Left hindlimb (tissue), 1 donor: Measurements from ENCODE around the gene CUX1.
"Not testable (repeated sequence)": the region's sequence is repeated elsewhere in the genome, so short reads cannot be mapped to it uniquely, and the experiment has no call there.

Source experiments
- DNase-seq: peaks from one replicate; pipeline ENCODE4 v3.0.0-alpha.2; 2018

CUX1 gene

GRCh38 chr7:101990811-101991418, 173.5 kb downstream of the CUX1 start:
- no peak for DNase-seq

- DNase-seq, result no peak
These were observed 174.4 kb downstream of the CUX1 start for GRCh38 chr7:101991860-101992259.

GRCh38 chr7:101993311-101993710, 175.9 kb downstream of the CUX1 start:
- DNase-seq, result no peak

GRCh38 chr7:101995121-101995520, 177.7 kb downstream of the CUX1 start:
- DNase-seq, result no peak

GRCh38 chr7:101996131-101996691, 178.8 kb downstream of the CUX1 start:
- DNase-seq, result no peak

DNA sequence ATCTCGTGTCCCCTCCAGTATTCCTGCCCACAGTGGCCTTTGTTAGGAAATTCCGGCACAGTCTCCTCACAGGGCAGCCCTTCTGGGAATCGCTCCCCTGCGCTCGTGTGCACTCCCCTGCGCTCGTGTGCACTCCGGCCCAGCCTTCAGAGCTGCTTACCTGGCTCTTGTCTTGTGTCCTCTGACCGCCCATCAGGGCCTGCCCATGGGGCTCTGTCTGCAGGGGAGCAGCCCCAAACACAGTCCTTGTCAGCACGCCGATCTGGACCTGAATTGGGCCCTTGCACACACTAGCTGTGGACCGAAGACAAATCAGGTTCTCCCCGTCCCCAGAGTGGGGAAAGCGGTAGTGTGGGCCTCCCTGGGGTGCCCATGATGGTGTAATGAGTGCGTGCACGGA, 179.4 kb downstream of the CUX1 start:
- no peak for DNase-seq

GRCh38 chr7:101998029-101998905, 180.8 kb downstream of the CUX1 start:
- DNase-seq, result no peak

DNA sequence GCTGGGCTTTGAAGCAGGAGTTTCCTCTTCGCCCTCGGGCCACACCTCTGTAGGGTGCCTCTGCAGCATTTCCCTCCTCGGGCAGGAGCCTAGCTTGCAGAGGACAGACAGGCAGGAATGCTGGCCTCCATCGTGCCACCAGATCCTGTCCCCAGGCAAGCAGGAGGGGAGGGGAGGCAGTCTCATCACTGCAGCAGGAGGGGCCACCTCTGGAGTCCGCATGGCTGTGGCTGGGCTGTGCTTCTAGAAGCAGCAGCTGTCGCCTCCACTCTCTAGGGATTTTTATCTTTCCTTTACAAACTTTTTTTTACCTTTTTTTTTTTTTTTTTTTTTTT, 181.4 kb downstream of the CUX1 start:
- no peak for DNase-seq

DNA sequence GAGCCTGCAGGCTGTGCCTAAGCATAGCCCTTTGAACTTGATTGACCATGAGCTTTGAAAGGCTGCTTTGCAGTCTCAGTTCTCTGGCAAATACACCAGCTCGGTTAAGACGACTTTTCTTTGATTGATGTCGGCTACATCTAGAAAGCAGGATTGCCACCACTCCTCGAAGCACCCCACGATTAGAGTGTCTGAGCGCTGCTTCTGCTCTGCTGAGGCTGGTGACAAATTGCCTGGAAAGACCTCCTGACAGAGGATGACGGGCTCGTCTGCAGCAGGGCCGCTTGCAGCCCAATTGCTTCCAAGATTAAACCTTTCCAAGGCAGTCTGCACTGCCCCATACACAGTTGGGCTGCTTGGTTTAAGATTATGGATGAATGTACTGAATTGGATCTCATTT, 182.0 kb downstream of the CUX1 start:
- DNase-seq, result no peak

DNA sequence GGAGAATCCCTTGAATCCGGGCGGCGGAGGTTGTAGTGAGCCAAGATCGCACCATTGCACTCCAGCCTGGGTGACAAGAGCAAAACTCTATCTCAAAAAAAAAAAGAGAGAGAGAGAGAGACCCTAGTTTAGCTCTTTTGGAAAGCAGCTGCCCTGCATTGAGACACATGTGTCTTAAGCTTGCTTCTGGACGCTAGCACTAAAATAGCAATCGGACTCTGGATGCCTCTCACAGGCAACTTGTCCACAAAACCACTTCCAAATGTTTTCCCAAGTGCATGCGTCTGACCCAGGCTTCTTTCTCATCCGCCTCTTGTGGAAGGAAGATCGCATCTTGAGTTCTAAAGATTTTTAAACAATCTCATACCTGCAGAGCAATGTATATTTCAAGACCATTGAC, 182.7 kb downstream of the CUX1 start:
- no peak for DNase-seq

DNA sequence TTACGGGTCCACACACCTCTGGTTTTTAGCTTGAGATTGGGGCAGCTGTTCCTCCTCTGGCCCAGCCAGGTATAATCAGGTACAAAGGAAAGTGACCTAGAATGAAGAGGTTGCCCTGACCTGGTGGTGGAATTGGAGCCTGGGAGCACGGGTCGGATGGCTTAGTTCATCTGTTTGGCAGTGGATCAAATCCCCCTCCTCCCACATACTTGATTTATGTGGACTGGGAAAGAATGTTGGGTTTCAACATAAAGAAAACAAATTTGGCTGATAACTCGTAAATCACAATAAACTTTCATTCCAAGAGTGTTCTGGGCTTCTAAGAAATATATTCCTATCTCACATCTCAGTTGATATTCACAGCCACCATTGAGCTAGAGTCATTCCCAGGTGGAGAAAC, 186.8 kb downstream of the CUX1 start:
- no peak for DNase-seq

- no peak for DNase-seq
These were observed 187.4 kb downstream of the CUX1 start for GRCh38 chr7:102004848-102005247.

DNA sequence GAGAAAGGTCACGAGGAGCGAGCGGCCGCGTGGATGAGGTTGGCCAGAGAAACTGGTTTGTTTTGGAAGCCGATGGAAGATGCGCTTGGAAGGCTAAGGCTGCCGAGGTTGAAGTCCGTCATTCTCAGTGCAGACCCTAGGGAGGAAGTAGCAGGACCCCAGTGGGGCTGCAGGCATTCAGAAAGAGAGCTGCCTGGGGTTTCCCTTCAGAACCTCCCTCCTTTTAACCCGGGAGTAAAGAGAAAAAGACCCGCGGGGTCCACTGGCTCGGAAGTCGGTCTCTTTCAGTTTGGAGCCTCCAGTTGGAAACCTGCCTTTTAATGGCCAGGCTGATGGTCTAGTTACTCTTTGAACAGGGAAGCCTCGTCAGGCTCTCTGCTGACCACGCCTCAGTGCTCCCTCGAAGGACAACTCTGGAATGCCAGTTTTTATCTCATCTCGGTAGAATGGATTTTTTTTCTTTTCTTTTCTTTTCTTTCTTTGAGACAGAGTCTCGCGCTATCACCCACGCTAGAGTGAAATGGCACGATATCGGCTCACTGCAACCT, 188.6 kb downstream of the CUX1 start:
- DNase-seq, result no peak

- DNase-seq, result no peak
These were observed 189.3 kb downstream of the CUX1 start for GRCh38 chr7:102006695-102007094.

DNA sequence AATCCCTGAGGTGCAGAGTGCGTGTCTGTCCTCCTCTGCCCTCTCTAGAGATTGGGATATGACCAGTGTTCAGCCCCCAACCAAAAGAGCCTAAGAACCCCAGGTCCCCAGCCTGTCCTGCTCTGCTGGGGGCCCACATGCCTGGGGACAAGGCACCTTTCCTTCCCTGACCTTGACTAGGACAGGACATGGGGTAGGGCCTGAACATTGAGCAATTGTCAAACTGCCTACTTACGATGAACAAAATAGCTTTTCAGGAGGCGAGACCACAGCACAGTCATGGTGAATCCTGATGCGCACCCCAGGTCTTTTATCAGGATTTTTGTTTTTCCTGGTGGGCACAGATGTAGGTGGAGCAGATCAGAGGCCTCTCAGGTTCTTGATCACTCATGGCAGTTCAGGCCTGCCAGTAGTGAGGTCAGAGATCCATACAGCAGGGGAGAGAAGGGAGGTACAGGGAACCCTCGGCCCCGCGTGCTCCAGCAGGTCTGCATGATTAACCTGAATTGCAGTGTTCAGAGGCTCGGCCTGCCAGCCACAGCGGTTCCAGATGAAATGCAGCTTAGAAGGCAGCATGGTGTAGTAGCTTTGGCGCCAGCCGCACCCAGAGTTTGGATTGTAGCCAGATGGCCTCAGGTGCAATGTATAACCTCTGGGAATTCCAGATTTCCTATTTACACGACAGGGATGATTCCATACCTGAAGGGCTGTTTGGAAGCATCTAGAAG, 191.3 kb downstream of the CUX1 start:
- no peak for DNase-seq

DNA sequence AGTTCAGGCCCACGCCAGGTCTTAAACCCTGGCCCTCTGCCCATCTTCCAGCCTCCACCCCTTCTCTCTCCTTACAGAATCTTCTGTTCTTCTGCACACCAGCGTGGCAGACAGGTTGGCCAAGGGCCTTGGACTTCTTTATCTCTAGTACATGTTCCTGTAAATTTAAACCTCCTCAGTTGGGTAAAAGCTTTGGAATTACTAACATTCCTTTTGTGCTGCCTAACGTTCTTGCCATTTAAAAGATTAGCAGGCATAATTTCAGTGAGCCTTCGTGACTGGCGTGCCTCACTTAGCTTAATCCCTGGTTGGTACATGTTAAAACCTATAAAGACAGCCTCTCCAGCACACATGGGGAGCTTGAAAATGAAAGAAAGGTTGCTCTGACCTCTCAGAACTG, 192.2 kb downstream of the CUX1 start:
- DNase-seq, result no peak

DNA sequence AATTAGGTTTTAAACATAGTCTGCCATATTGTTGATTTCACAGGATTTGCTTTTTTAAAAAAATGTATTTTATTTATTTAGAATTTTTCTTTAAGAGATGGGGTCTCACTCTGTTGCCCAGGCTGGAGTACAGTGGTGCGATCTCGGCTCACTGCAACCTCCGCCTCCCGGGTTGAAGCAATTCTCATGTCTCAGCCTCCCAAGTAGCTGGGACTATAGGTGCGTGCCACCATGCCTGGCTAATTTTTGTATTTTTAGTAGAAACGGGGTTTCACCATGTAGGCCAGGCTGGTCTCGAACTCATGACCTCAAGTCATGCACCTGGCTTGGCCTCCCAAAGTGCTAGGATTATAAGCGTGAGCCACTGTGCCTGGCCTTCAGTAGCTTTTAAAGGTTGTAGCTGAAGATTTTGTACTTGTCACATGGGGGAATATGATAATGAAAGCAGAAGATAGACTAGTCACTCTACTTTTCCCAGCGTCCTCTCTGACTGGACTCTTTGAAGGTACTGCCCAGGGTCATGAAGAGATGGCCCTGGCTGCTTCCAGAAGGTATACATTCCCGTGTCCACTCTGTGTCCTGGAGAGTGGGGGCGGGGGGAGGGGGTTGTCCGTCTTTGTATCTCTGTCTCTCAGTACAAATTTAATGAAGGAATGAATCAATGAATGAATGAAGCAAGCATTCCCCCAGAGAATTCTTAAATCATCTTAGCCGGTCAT, 194.8 kb downstream of the CUX1 start:
- DNase-seq, result not testable (repeated sequence)

- no peak for DNase-seq
These were observed 195.6 kb downstream of the CUX1 start for GRCh38 chr7:102012941-102013461.

DNA sequence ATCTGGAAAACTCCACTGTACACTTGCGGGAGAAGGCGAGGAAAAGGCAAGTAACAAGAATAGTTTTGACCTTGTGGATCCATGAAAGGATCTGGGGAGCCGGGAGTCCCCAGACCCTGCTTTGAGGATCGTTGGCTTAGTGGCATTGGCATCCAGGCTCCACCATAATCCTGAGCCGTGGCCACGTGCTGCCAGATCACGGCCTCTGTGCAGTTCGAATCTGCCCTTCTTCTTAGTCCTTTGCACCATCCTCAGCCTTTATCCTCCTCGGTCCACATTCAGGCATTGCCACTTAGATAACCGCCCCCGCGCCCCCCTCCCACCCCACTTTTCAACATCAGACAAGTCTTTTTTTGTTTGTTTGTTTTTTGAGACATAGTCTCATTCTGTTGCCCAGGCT, 201.4 kb downstream of the CUX1 start:
- no peak for DNase-seq

- no peak for DNase-seq
These were observed 202.0 kb downstream of the CUX1 start for GRCh38 chr7:102019461-102019860.

- no peak for DNase-seq
These were observed 204.6 kb downstream of the CUX1 start for GRCh38 chr7:102021841-102022618.
